Fibroblast of pulmonary artery (primary cell): ENCODE results near the gene KLHL25.
A peak's percentile ranks its signal among the peaks of the same experiment; 100 is the strongest.

Experiments used
- DNase-seq: peaks from one replicate; pipeline ENCODE4 v3.0.0-alpha.2; 2010; ENCODE audit warnings: low read depth
- H3K4me3 ChIP-seq: replicated peaks from 2 replicates; pipeline ENCODE4 v1.5.1; 2011; ENCODE audit warnings: low read depth, mild to moderate bottlenecking, control low read depth, low read length, moderate library complexity
- TF ChIP-seq, protein P1 (sequence below): IDR thresholded peaks from 2 replicates; pipeline ENCODE4 v1.5.1; 2011; ENCODE audit warnings: mild to moderate bottlenecking, control low read depth, low read length, inconsistent platforms; ENCODE audit errors: missing control alignments

Gene KLHL25, protein sequence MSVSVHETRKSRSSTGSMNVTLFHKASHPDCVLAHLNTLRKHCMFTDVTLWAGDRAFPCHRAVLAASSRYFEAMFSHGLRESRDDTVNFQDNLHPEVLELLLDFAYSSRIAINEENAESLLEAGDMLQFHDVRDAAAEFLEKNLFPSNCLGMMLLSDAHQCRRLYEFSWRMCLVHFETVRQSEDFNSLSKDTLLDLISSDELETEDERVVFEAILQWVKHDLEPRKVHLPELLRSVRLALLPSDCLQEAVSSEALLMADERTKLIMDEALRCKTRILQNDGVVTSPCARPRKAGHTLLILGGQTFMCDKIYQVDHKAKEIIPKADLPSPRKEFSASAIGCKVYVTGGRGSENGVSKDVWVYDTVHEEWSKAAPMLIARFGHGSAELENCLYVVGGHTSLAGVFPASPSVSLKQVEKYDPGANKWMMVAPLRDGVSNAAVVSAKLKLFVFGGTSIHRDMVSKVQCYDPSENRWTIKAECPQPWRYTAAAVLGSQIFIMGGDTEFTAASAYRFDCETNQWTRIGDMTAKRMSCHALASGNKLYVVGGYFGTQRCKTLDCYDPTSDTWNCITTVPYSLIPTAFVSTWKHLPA

DNA sequence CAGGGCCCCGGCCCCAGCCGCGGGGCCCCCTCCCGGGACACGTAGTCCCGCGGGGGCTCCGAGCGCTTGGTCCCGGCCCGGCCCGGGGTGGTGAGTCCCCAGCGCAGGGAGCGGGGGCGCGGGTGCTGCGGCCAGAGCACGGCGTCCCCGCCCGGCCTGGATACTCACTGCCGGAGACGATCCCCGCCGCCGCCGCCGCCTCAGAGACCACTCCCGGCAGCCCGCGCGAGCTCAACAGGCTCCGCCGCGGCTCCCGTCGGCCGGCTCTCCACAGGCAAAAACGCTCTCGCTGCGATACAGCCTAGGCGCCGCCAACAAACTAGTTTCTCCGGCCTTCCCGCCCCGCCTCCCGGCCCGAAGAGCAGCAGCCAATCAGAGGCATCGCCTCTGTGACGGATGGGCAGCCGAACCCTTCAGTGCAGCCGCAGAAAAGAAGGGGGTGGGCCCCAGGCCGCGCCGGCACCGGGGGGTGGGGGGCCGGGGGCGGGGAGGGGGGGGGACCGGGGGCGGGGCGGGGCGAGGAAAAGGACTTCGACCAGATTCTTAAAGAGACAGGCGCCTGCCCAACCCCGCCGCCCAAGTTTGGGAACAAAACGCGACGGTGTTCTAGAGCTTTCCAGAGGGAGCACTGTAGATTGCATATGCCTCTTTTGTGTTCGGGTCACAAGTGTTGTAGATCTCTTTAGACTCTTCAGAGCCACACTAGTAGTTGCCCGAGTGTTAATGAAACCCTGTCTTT, at the start of gene KLHL25:
KLHL25 (minus strand) TSS at position 328 of the 739 bp plus-strand sequence. CDS start 25,115 bp downstream, outside the sequence.
- TF ChIP-seq, protein P1, sequence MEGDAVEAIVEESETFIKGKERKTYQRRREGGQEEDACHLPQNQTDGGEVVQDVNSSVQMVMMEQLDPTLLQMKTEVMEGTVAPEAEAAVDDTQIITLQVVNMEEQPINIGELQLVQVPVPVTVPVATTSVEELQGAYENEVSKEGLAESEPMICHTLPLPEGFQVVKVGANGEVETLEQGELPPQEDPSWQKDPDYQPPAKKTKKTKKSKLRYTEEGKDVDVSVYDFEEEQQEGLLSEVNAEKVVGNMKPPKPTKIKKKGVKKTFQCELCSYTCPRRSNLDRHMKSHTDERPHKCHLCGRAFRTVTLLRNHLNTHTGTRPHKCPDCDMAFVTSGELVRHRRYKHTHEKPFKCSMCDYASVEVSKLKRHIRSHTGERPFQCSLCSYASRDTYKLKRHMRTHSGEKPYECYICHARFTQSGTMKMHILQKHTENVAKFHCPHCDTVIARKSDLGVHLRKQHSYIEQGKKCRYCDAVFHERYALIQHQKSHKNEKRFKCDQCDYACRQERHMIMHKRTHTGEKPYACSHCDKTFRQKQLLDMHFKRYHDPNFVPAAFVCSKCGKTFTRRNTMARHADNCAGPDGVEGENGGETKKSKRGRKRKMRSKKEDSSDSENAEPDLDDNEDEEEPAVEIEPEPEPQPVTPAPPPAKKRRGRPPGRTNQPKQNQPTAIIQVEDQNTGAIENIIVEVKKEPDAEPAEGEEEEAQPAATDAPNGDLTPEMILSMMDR, result no peak

DNA sequence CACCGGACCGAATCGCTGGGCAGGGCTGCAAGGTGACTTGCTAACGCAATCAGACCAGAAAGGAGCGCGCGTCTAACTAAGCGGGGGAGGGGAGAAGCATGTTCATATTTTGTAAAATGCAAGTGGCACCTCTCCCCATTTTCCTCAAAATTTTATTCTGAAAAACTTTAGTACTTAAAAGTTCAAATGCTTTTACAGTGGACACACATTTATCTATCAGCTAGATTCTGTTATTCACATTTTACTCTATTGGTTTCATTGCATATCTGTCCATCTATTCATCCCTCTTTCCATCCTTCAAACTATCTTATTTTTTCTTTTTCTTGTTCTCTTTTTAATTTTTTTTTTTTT, 46.1 kb upstream of the KLHL25 start:
- H3K4me3 ChIP-seq, result no peak overlapping the region
- TF ChIP-seq, protein P1, result no peak
- no peak for DNase-seq

More for the DNA sequence above, at the start of gene KLHL25:
- H3K4me3 ChIP-seq, result peak within 1 kb of the TSS; percentile 70
- DNase-seq, result peak; percentile 94

DNA sequence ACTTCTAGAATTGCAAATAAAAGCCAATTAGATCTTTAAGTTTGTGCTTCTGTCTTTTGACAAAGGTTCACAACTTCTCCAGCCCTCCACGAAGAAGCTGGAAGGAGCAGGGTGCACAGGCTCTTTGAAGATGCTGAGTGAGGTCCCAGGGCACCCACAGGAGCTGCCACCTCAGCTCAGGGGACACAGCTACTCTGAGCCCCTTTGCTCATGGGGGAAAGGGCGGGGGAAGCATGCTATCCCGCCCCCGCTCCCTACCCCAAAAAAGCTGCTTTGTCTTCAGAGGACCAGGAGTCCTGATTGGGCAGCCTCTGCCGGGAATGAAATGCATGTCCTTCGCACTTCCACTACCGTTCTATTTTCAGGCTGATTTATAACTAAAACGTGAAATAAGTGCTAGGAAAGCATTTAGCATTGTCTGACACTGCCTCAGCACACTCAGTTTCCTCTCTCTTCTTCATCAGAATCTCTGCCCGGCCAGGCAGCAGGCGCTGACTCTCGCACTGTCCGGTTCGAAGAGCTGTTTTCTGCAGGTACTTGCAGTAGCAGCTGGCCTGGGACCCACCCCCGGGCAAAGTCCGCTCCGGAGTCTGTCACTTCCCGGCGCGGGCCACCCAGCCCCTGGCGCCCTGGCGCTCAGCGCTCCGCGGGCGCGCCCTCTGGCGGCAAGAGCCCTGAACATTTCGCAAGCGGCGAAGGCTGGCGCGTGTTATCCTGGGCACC, 45.5 kb upstream of the KLHL25 start:
- H3K4me3 ChIP-seq, result peak overlapping the region; percentile 37
- peak; percentile 64 for DNase-seq
- TF ChIP-seq, protein P1, result peak; percentile 68

DNA sequence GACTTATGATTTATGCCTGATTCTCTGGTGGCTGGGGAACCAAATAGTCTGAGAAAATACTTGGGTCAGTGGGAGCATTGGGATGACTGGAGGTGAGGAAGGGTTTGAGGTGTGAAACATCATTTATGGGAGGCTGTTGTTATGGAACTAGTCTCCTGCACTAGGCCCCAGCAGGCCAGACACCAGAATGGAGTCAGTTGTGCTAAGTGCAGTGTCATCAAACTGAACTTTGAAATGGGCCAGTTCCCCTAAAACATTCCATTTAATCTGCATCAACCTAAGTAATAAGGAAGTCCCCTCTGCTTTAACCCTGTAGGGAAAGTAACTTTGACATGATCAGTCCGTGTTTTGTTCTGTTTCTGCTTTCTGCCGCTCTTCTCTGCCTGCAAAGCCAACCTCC, 44.9 kb upstream of the KLHL25 start:
- no peak overlapping the region for H3K4me3 ChIP-seq
- DNase-seq, result no peak
- TF ChIP-seq, protein P1, result no peak

DNA sequence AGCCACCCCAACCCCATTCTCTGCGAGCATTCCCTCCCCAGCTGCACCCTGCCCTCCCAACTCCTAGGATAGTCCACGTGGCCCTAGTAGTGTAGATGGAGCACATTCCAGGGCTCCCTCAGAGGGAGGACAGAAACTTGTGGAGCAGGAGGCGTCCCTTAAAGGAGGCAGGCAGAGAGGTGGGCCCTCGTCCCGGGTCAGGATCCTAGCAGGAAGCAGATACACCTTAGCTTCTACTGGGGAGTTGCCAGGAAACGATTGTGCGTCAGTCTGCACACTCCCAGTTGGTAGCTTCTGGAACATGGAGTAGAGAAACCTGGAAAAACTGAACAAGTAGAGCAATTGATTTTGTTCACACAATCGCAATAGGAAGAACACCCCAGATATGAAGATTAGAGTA, 43.9 kb upstream of the KLHL25 start:
- no peak overlapping the region for H3K4me3 ChIP-seq
- no peak for DNase-seq
- TF ChIP-seq, protein P1, result no peak

DNA sequence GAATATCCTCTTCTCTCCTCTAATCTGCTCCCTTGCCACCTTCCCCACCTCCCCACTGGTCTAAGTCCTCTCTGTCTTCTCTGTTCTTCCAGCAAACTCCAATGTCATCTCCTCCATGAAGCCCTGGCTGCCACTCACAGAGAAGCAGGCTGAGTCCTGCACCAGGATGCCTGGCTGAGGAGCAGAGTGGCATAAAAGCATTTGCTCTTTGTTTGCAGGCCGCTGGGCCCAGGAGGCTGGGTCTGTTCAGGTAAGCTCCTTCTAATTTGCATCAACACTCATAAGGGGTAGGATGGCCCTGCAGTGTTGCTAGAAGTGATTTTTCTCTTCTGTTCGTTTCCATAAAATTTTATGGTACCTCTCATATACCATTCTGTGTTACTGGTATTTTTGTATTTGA, 43.2 kb upstream of the KLHL25 start:
- no peak overlapping the region for H3K4me3 ChIP-seq
- DNase-seq, result no peak
- TF ChIP-seq, protein P1, result no peak
